ENCODE measurements around the gene A2ML1. TPM values are rescaled to one million over a fixed set of nuclear protein-coding genes. Genes with fewer than 3 reads are reported as not detected.
"Not testable (repeated sequence)": the region's sequence is repeated elsewhere in the genome, so short reads cannot be mapped to it uniquely, and the experiment has no call there.

A2ML1 gene
- total RNA-seq, 1 experiment from 2014 or later, result 3.3 TPM

GRCh38 chr12:8849876-8850275 lies 27.5 kb downstream of the A2ML1 start:
- no peaks in the 10 kb centered on the region for H3K4me1 ChIP-seq (ENCODE audit: insufficient read depth, low read length, poor library complexity, severe bottlenecking)
- intact Hi-C loops (cut with micrococcal nuclease; ENCODE audit: unreplicated experiment), result no loop called here
- no peaks in the 10 kb centered on the region for H3K27me3 ChIP-seq (replicated peaks; ENCODE audit: insufficient read depth, low read depth, low read length, poor library complexity)
- no TSS peak for BruUV-seq (replicated peaks)
- TF ChIP-seq EZH2 (IDR thresholded peaks at IDR 0.05; ENCODE audit: borderline replicate concordance, low read depth, low read length, poor library complexity, severe bottlenecking), result no peak
- TF ChIP-seq, protein P1, sequence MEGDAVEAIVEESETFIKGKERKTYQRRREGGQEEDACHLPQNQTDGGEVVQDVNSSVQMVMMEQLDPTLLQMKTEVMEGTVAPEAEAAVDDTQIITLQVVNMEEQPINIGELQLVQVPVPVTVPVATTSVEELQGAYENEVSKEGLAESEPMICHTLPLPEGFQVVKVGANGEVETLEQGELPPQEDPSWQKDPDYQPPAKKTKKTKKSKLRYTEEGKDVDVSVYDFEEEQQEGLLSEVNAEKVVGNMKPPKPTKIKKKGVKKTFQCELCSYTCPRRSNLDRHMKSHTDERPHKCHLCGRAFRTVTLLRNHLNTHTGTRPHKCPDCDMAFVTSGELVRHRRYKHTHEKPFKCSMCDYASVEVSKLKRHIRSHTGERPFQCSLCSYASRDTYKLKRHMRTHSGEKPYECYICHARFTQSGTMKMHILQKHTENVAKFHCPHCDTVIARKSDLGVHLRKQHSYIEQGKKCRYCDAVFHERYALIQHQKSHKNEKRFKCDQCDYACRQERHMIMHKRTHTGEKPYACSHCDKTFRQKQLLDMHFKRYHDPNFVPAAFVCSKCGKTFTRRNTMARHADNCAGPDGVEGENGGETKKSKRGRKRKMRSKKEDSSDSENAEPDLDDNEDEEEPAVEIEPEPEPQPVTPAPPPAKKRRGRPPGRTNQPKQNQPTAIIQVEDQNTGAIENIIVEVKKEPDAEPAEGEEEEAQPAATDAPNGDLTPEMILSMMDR (conservative IDR thresholded peaks at IDR 0.05; ENCODE audit: low read depth, low read length), result no peak
- POLR2A ChIA-PET (ENCODE audit: low non-redundant PET), result no interaction called here
- H3K36me3 ChIP-seq (ENCODE audit: insufficient read depth, low read length, poor library complexity, severe bottlenecking), result no peaks in the 10 kb centered on the region
- H3K4me3 ChIP-seq (ENCODE audit: low read depth, low read length, poor library complexity, severe bottlenecking), result no peak overlapping the region
- H3K27ac ChIP-seq (ENCODE audit: low read depth, low read length, poor library complexity, severe bottlenecking), result no peak overlapping the region
- CTCF ChIA-PET, result no interaction called here
- no peak for DNase-seq (ENCODE audit: low spot score)
- H3K9me3 ChIP-seq (ENCODE audit: low read depth, low read length, poor library complexity, severe bottlenecking), result no peaks in the 10 kb centered on the region

- no peaks in the 10 kb centered on the region for H3K9me3 ChIP-seq (ENCODE audit: low read depth, low read length, poor library complexity, severe bottlenecking)
- no peak overlapping the region for H3K27ac ChIP-seq (ENCODE audit: low read depth, low read length, poor library complexity, severe bottlenecking)
- intact Hi-C loops (cut with micrococcal nuclease; ENCODE audit: unreplicated experiment), result no loop called here
- no peak overlapping the region for H3K4me3 ChIP-seq (ENCODE audit: low read depth, low read length, poor library complexity, severe bottlenecking)
- no peak for TF ChIP-seq EZH2 (IDR thresholded peaks at IDR 0.05; ENCODE audit: borderline replicate concordance, low read depth, low read length, poor library complexity, severe bottlenecking)
- TF ChIP-seq, protein P1 (conservative IDR thresholded peaks at IDR 0.05; ENCODE audit: low read depth, low read length), result no peak
- DNase-seq (ENCODE audit: low spot score), result no peak
- POLR2A ChIA-PET (ENCODE audit: low non-redundant PET), result no interaction called here
- no peaks in the 10 kb centered on the region for H3K4me1 ChIP-seq (ENCODE audit: insufficient read depth, low read length, poor library complexity, severe bottlenecking)
- BruUV-seq (replicated peaks), result no TSS peak
- H3K27me3 ChIP-seq (replicated peaks; ENCODE audit: insufficient read depth, low read depth, low read length, poor library complexity), result no peaks in the 10 kb centered on the region
- H3K36me3 ChIP-seq (ENCODE audit: insufficient read depth, low read length, poor library complexity, severe bottlenecking), result no peaks in the 10 kb centered on the region
- CTCF ChIA-PET, result no interaction called here
Observed at GRCh38 chr12:8852119-8852518, 29.7 kb downstream of the A2ML1 start.

DNA sequence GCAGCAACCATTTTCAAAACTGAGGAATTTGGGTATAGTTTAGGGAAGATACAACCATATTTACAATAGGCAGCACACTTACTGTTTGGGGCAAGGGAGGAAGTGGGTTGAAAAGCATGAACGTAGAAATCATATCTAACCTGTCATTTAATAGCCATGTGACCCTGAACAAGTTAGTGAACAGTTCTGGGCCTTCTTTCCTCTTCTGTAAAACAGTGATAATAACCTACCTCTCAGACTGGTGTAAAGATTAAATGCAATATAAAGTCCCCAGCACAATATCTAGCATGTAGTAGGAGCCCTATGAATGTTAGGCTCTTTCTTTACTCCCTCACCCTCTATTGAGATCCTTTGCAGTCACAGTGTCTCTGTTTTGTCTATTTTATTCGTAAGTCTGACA lies 33.5 kb downstream of the A2ML1 start:
- POLR2A ChIA-PET (ENCODE audit: low non-redundant PET), result interaction anchor here (0.6 kb wide), 1 partner anchor 15 kb away, joined by 3 read pairs; no protein-coding TSS in a partner anchor
- no peak for DNase-seq (ENCODE audit: low spot score)
- Histone ChIP-seq H3K27me3 (replicated peaks; ENCODE audit: insufficient read depth, low read depth, low read length, poor library complexity) (no peaks in the 10 kb centered on the region), H3K27ac (ENCODE audit: low read depth, low read length, poor library complexity, severe bottlenecking) (no peak overlapping the region), H3K36me3 (ENCODE audit: insufficient read depth, low read length, poor library complexity, severe bottlenecking) (no peaks in the 10 kb centered on the region), H3K4me1 (ENCODE audit: insufficient read depth, low read length, poor library complexity, severe bottlenecking) (peaks cover 7% of the 10 kb centered on the region), H3K4me3 (ENCODE audit: low read depth, low read length, poor library complexity, severe bottlenecking) (no peak overlapping the region), H3K9me3 (ENCODE audit: low read depth, low read length, poor library complexity, severe bottlenecking) (no peaks in the 10 kb centered on the region)
- TF ChIP-seq EZH2 (IDR thresholded peaks at IDR 0.05; ENCODE audit: borderline replicate concordance, low read depth, low read length, poor library complexity, severe bottlenecking), result no peak
- TF ChIP-seq, protein P1 (conservative IDR thresholded peaks at IDR 0.05; ENCODE audit: low read depth, low read length), result no peak
- intact Hi-C loops (cut with micrococcal nuclease; ENCODE audit: unreplicated experiment), result no loop called here
- CTCF ChIA-PET, result no interaction called here
- BruUV-seq (replicated peaks), result no TSS peak

- H3K36me3 ChIP-seq (ENCODE audit: insufficient read depth, low read length, poor library complexity, severe bottlenecking); DNase-seq (ENCODE audit: low spot score); intact Hi-C loops (cut with micrococcal nuclease; ENCODE audit: unreplicated experiment); POLR2A ChIA-PET (ENCODE audit: low non-redundant PET); BruUV-seq (replicated peaks); H3K27ac ChIP-seq (ENCODE audit: low read depth, low read length, poor library complexity, severe bottlenecking); H3K4me1 ChIP-seq (ENCODE audit: insufficient read depth, low read length, poor library complexity, severe bottlenecking); H3K27me3 ChIP-seq (replicated peaks; ENCODE audit: insufficient read depth, low read depth, low read length, poor library complexity); H3K4me3 ChIP-seq (ENCODE audit: low read depth, low read length, poor library complexity, severe bottlenecking); H3K9me3 ChIP-seq (ENCODE audit: low read depth, low read length, poor library complexity, severe bottlenecking): not testable (repeated sequence)
- CTCF ChIA-PET, result interaction anchor here (0.9 kb wide), 1 partner anchor 36 kb away, joined by 4 read pairs; no protein-coding TSS in a partner anchor
Observed at GRCh38 chr12:8859448-8859847, 37.0 kb downstream of the A2ML1 start.
